HCT116 (cell line): ENCODE data around the gene GALNT13.

Experiments
- ATF3 ChIP-seq: IDR thresholded peaks from 2 replicates; pipeline ENCODE4 v1.6.1; 2012
- CTCF ChIP-seq, 3 experiments: fragments of 200-600 bp in 1 of 3; sonication (generic) in 1 of 3; IDR thresholded peaks in 2 of 3; conservative IDR thresholded peaks in 1 of 3; 2 replicates each; pipeline ENCODE4 v1.5.1; 2012 to 2017; ENCODE audit warnings: low read depth in 2 of 3, low read length in 2 of 3, antibody characterized with exemption in 1 of 3, borderline replicate concordance in 1 of 3, control low read depth in 1 of 3, mild to moderate bottlenecking in 1 of 3, mixed read lengths in 1 of 3, mixed run types in 1 of 3, moderate library complexity in 1 of 3; ENCODE audit not compliant: insufficient read depth in 1 of 3
- ELF1 ChIP-seq: IDR thresholded peaks from 2 replicates; pipeline ENCODE4 v1.6.1; 2012; ENCODE audit warnings: low read depth, borderline replicate concordance
- EZH2phosphoT487 ChIP-seq: fragments of 200-600 bp; IDR thresholded peaks from 2 replicates; pipeline ENCODE4 v1.6.1; 2018; ENCODE audit warnings: antibody characterized with exemption, borderline replicate concordance
- MAX ChIP-seq: IDR thresholded peaks from 2 replicates; pipeline ENCODE4 v1.6.1; 2012
- POLR2A ChIP-seq: IDR thresholded peaks from 2 replicates; pipeline ENCODE4 v1.7.0; 2011; ENCODE audit warnings: borderline replicate concordance; ENCODE audit not compliant: insufficient read depth, insufficient read length; ENCODE audit errors: extremely low read depth
- TCF7L2 ChIP-seq: IDR thresholded peaks from 2 replicates; pipeline ENCODE4 v1.7.0; 2011; ENCODE audit warnings: borderline replicate concordance, inconsistent platforms; ENCODE audit not compliant: insufficient read depth, insufficient read length; ENCODE audit errors: extremely low read depth

GRCh38 chr2:154228566-154229280 is 357.0 kb downstream of the GALNT13 start:
- TF ChIP-seq EZH2phosphoT487 (no peak), TCF7L2 (no peak), MAX (no peak), CTCF (IDR thresholded peaks at IDR 0.05 in 2 of 3, conservative IDR thresholded peaks at IDR 0.05 in 1 of 3; ENCODE audit: borderline replicate concordance in 1 of 3, insufficient read depth in 1 of 3, low read depth in 2 of 3, low read length in 2 of 3) (no peak), ELF1 (no peak), POLR2A (no peak), ATF3 (no peak)
